Psoas muscle (tissue), 8 donors: ENCODE results near the gene ADAM23. TPM values are rescaled to one million over a fixed set of nuclear protein-coding genes. Genes with fewer than 3 reads are reported as not detected.

Source experiments
- ATAC-seq, 4 donors: fragments of 200-7000 bp; cut with Tn5 transposase; one replicate each; pipeline ENCODE4 v1.9.1; 2020; ENCODE audit warnings: moderate library complexity in 3 of 4, mild to moderate bottlenecking in 2 of 4
- DNase-seq, 2 donors: peaks; one replicate each; pipeline ENCODE4 v3.0.0-alpha.2; 2020
- H3K27ac ChIP-seq: fragments of 200-600 bp; one replicate; pipeline ENCODE4 v1.8.0; 2022
- H3K27me3 ChIP-seq, 3 donors: fragments of 200-600 bp in 1 of 3; one replicate each; pipeline versions ENCODE4 v1.6.1 to v1.8.0; 2013 to 2022; ENCODE audit warnings: low read length in 2 of 3, mild to moderate bottlenecking in 2 of 3, moderate library complexity in 1 of 3; ENCODE audit not compliant: insufficient read depth in 3 of 3
- H3K36me3 ChIP-seq, 2 donors: fragments of 200-600 bp in 1 of 2; one replicate each; pipeline versions ENCODE4 v1.6.1 to v1.8.0; 2013 to 2022; ENCODE audit warnings: low read depth in 1 of 2, mild to moderate bottlenecking in 1 of 2, moderate library complexity in 1 of 2; ENCODE audit not compliant: insufficient read depth in 1 of 2
- H3K4me1 ChIP-seq: fragments of 200-600 bp; one replicate; pipeline ENCODE4 v1.8.0; 2022
- H3K4me3 ChIP-seq: fragments of 200-600 bp; one replicate; pipeline ENCODE4 v1.8.0; 2022; ENCODE audit warnings: mild to moderate bottlenecking
- H3K9me3 ChIP-seq: fragments of 200-600 bp; one replicate; pipeline ENCODE4 v1.8.0; 2022
- WGBS, 3 donors: extraction: QIAGEN DNeasy Blood & Tissue Kit; methylation state at CpG; one replicate each; pipeline versions ENCODE4 v1.1.6 to v1.1.7; 2013; 5-methylcytosine and 5-hydroxymethylcytosine counted together
- intact Hi-C, 2 donors: fragments of 100-400 bp; cut with DNase I; formaldehyde crosslinking; loops; one replicate each; pipeline versions ENCODE4 v1.11.0 to v1.14.2; 2022
- polyA plus RNA-seq, 3 donors: library from polyadenylated mRNA; stranded (reverse); fragments of 200-250 nt; gene quantifications; one replicate each; pipeline ENCODE4 v1.2.3, GENCODE V29; 2013
- total RNA-seq, 4 donors: library from RNA; stranded (reverse); fragmentation: NEBNext Ultra II Directional in 2 of 4; extraction: Animal tissue kit (Norgen Biotek cat#: 25700) in 2 of 4; gene quantifications; one replicate each; pipeline versions ENCODE4 v1.2.1 to v1.2.4, GENCODE V29; 2021 to 2023
- TF ChIP-seq, protein P1 (sequence below): fragments of 200-600 bp; IDR thresholded peaks from one replicate; pipeline ENCODE4 v1.8.0; 2022; ENCODE audit warnings: antibody characterized with exemption
- donor health status: healthy with polysubstance abuse.
- donor health status: DM: no; HTN: no; CAD: no; lungs with moderate emphysema.
- donor health status: Bipolar disorder and iron deficiency.
- donor health status: healthy.
- donor health status: DM: yes; HTN: yes; CAD: no.
- donor health status: DM: no; HTN: no; CAD: no.
- donor health status: DM: no; HTN: no; CAD: no.
- donor health status: DM: yes; HTN: yes; CAD: no.

Gene ADAM23
- total and polyA plus RNA-seq, 7 donors, result 0.42 to 9.2 (median 6.0) TPM

DNA sequence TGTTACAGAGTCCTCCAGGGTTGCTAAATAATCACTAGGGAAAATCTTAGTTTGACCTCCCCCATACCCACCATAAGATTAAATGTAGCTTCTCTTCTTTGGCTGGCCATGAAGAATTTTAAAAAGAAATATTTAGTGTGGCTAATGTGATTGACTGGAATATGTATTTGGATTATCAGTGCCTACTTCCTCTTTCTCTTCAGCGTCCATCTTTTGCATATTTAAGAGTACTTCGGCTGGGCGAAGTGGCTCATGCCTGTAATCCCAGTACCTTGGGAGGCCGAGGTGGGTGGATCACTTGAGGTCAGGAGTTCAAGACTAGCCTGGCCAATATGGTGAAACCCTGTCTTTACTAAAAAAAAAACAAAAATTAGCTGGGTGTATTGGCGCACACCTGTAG is 28.8 kb downstream of the ADAM23 start:
- Histone ChIP-seq H3K4me3 (no peak overlapping the region), H3K27ac (no peak overlapping the region), H3K4me1 (no peaks in the 10 kb centered on the region), H3K27me3 (no peaks in the 10 kb centered on the region), H3K36me3 (no peaks in the 10 kb centered on the region), H3K9me3 (no peaks in the 10 kb centered on the region)
- intact Hi-C loops, result no loop called here
- DNase-seq, result no peak
- TF ChIP-seq, protein P1, sequence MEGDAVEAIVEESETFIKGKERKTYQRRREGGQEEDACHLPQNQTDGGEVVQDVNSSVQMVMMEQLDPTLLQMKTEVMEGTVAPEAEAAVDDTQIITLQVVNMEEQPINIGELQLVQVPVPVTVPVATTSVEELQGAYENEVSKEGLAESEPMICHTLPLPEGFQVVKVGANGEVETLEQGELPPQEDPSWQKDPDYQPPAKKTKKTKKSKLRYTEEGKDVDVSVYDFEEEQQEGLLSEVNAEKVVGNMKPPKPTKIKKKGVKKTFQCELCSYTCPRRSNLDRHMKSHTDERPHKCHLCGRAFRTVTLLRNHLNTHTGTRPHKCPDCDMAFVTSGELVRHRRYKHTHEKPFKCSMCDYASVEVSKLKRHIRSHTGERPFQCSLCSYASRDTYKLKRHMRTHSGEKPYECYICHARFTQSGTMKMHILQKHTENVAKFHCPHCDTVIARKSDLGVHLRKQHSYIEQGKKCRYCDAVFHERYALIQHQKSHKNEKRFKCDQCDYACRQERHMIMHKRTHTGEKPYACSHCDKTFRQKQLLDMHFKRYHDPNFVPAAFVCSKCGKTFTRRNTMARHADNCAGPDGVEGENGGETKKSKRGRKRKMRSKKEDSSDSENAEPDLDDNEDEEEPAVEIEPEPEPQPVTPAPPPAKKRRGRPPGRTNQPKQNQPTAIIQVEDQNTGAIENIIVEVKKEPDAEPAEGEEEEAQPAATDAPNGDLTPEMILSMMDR, result no peak
- WGBS, 3 donors, result 85 to 91% (median 88%) methylated on average over 5 of the region's 5 CpGs
- no peak for ATAC-seq

DNA sequence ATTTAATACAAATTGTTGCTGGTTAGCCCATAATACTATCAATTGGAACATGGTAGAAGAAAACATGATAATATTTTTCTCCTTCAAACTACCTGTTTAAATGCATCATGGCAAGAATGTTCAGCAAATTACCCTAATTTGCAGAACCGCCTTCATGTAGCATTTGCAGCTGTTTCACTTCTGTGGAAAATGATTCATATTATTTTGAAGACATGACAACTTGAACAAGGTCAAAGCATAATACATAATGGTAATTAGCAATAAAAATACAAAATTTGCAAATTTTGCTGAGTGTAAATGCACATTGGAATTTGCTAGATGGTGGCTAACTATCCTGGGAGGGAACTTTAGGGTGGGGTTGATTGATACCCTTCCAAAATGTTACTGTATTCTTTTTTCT is 30.8 kb downstream of the ADAM23 start:
- ATAC-seq, result no peak
- intact Hi-C loops, result no loop called here
- TF ChIP-seq, protein P1, result no peak
- H3K4me1 ChIP-seq, result no peaks in the 10 kb centered on the region
- no peaks in the 10 kb centered on the region for H3K27me3 ChIP-seq
- no peaks in the 10 kb centered on the region for H3K36me3 ChIP-seq
- H3K4me3 ChIP-seq, result no peak overlapping the region
- 78 to 98% (median 88%) methylated on average over 1 of the region's 1 CpG for WGBS, 3 donors
- no peak overlapping the region for H3K27ac ChIP-seq
- H3K9me3 ChIP-seq, result no peaks in the 10 kb centered on the region
- no peak for DNase-seq

DNA sequence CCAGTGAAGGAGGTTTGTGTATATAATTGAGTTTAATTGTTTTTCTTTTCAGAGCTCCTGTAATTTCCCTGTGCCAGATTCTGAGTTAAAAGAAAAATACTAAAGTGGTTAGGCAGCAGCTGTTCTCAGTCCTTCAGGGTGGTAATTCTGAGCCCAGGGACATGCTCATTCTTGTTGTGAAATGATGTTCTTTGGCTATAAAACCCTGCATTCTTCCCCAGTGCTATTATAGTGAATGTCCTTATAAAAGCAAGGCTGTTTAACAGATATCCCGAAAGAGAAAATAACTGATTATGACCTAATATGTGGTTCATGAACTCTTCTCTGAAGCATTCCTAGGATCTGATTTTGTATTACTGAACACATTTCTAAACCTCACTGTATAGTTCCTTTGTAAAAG is 34.0 kb downstream of the ADAM23 start:
- Histone ChIP-seq H3K27ac (no peak overlapping the region), H3K9me3 (no peaks in the 10 kb centered on the region), H3K27me3 (no peaks in the 10 kb centered on the region), H3K36me3 (no peaks in the 10 kb centered on the region), H3K4me1 (peaks cover 13% of the 10 kb centered on the region), H3K4me3 (no peak overlapping the region)
- DNase-seq (no peak), ATAC-seq (peak in 1 of 4 donors; percentile 32)
- TF ChIP-seq, protein P1, result no peak
- WGBS, 3 donors, result 30 to 49% (median 35%) methylated on average over 1 of the region's 1 CpG
- intact Hi-C loops, result no loop called here

DNA sequence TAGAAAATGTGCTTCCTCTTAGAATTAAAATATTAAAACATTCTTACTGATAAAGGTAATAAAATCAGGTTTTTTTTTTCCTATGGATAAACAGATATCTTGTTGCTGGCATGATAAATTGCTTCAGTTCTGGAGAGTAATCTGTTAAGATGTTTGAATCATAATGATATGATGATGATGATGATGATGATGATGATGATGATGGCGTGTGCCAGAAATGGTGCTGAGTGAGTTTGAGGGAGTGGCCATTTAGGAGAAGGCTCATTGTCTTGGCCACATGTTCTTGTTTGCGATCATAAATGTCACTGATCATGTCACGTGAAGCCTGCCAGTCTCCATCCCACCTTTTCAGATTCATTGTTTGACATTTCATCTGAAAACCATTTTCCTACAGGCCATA is 35.0 kb downstream of the ADAM23 start:
- TF ChIP-seq, protein P1, result no peak
- H3K27me3 ChIP-seq, result no peaks in the 10 kb centered on the region
- H3K27ac ChIP-seq, result no peak overlapping the region
- H3K36me3 ChIP-seq, result no peaks in the 10 kb centered on the region
- no peaks in the 10 kb centered on the region for H3K9me3 ChIP-seq
- H3K4me1 ChIP-seq, result peaks cover 15% of the 10 kb centered on the region
- 91 to 95% (median 93%) methylated on average over 3 of the region's 3 CpGs for WGBS, 3 donors
- H3K4me3 ChIP-seq, result no peak overlapping the region
- intact Hi-C loops, result no loop called here
- no peak for DNase-seq
- ATAC-seq, result no peak

DNA sequence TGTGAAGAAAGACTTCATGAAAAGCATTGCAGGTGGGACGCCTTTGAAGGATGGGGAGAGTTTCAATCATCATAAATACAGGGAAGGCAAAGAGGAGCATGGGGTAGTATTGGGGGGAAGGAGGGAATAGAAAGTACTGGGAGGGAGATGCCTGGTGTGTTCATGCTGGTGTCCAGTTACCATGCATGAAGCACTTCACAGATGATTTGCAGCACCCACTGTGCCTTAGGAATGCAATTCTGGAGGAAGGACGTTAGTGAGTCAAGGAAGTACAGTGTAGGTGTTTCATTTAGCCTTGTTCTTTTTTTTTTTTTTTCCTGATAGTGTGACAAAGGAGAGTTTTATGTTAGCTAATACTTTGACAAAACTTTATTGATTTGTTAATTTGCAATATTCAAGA is 36.8 kb downstream of the ADAM23 start:
- Histone ChIP-seq H3K27me3 (no peaks in the 10 kb centered on the region), H3K36me3 (no peaks in the 10 kb centered on the region), H3K4me1 (peaks cover 15% of the 10 kb centered on the region), H3K4me3 (no peak overlapping the region), H3K9me3 (no peaks in the 10 kb centered on the region), H3K27ac (no peak overlapping the region)
- TF ChIP-seq, protein P1, result no peak
- intact Hi-C loops, result no loop called here
- ATAC-seq (no peak), DNase-seq (no peak)
- 44 to 52% (median 50%) methylated on average over 2 of the region's 2 CpGs for WGBS, 3 donors
